SKM-1 treated with dmso at 0.1 percent for 144 hours (cell line): Measurements from ENCODE around the gene TULP4.
A peak's percentile ranks its signal among the peaks of the same experiment; 100 is the strongest.

Experiments
- DNase-seq: peaks from one replicate; lab custom pipeline; 2025; ENCODE audit not compliant: unreplicated experiment; lab: John Stamatoyannopoulos, UW

The TULP4 gene

DNA sequence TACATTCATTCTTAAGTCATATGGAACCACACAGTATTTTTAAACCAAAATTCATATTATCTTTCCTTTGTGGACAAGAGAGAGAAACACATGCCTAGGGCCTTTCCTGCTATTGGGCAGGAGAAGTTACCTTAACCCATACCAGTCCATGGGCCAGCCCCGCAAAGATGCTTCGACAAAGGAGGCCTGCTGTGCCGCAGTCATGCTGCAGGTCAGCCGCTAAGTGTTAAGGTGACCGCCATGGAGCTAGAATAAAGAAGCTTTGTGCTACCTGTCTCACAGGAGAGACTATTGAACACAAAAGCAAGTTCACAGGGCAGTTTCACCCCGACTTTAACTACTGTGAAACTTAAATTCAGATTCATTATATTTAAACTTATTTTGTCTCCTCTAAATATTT, 185.4 kb downstream of the TULP4 start:
- no peak for DNase-seq

GRCh38 chr6:158498362-158498761, 186.1 kb downstream of the TULP4 start:
- no peak for DNase-seq

GRCh38 chr6:158499601-158500000, 187.3 kb downstream of the TULP4 start:
- no peak for DNase-seq

- no peak for DNase-seq
Observed at GRCh38 chr6:158500016-158500735, 187.9 kb downstream of the TULP4 start.

DNA sequence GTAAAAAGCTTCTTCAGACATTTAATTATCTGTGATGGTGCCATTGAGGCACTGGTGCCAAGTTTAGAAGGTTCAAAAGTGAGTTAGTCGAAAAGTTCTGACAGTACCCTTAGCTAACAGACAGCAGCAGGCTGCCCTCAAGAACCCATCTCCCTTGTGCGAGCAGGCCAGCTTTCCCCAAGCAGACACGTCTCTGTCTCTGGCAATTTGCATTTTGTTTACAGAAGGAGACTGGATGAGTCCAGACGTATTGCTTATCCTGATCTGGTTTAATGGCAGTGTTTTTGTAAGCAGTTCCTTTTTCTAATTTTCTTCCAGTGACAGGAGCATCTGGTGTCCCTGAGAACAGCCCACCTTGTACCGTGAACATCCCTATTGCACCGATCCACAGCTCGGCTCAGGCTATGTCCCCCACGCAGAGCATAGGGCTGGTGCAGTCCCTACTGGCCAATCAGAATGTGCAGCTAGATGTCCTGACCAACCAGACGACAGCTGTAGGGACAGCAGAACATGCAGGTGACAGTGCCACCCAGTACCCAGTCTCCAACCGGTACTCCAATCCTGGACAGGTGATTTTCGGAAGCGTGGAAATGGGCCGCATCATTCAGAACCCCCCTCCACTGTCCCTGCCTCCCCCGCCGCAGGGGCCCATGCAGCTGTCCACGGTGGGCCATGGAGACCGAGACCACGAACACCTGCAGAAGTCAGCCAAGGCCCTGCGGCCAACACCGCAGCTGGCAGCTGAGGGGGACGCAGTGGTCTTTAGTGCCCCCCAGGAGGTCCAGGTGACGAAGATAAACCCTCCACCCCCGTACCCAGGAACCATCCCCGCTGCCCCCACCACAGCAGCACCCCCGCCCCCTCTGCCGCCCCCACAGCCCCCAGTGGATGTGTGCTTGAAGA, 189.3 kb downstream of the TULP4 start:
- DNase-seq, result no peak

GRCh38 chr6:158502263-158502950, 190.1 kb downstream of the TULP4 start:
- DNase-seq, result no peak

DNA sequence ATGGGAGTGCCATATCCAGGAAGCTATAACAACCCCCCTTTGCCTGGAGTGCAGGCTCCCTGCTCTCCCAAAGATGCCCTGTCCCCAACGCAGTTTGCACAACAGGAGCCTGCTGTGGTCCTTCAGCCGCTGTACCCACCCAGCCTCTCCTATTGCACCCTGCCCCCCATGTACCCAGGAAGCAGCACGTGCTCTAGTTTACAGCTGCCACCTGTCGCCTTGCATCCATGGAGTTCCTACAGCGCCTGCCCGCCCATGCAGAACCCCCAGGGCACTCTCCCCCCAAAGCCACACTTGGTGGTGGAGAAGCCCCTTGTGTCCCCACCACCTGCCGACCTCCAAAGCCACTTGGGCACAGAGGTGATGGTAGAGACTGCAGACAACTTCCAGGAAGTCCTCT, 191.0 kb downstream of the TULP4 start:
- DNase-seq, result no peak

DNA sequence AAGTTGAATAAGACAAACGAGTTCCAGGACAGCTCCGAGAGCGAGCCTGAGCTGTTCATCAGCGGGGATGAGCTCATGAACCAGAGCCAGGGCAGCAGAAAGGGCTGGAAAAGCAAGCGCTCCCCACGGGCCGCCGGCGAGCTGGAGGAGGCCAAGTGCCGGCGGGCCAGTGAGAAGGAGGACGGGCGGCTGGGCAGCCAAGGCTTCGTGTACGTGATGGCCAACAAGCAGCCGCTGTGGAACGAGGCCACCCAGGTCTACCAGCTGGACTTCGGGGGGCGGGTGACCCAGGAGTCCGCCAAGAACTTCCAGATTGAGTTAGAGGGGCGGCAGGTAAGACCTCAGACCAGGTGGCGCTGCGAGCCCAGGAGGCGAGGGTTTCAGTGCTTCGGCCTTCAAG, 191.6 kb downstream of the TULP4 start:
- no peak for DNase-seq

DNA sequence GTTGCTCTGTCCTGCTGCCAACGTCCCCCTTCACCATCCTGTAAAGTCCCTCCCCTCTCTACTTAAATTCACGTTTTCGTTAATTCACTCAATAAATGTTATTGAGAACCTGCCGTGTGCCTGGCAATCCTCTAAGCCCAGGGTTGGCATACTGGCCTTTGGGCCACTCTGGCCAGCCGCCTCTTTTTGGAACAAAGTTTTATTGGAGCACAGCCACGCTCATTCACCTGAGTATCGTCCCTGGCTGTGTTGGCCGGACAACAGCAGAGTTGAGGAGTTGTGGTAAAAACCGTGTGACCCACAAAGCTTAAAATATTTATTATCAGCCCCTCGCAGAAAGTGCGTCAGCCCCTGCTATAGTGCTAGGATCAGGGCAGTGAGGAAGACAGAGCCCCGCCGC, 192.9 kb downstream of the TULP4 start:
- DNase-seq, result no peak

DNA sequence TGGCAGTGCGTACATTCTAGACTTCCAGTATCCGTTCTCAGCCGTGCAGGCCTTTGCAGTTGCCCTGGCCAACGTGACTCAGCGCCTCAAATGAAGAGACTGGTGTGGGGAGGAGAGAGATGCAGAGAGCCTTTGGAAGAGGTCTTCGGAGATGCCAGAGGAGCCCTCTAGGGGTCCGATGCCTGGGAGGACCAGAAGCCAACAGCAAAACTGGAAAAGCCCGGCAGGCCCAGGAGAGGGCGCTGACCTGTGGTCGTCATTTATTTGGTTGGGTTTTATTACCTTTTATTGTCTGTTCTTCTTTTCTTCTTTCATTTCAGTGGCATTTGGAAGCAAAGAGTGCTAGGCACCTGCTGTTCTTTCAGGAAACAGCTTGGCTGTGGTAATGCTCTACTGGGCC, 194.3 kb downstream of the TULP4 start:
- DNase-seq, result no peak

- no peak for DNase-seq
Observed at GRCh38 chr6:158507174-158507573, 194.9 kb downstream of the TULP4 start.

DNA sequence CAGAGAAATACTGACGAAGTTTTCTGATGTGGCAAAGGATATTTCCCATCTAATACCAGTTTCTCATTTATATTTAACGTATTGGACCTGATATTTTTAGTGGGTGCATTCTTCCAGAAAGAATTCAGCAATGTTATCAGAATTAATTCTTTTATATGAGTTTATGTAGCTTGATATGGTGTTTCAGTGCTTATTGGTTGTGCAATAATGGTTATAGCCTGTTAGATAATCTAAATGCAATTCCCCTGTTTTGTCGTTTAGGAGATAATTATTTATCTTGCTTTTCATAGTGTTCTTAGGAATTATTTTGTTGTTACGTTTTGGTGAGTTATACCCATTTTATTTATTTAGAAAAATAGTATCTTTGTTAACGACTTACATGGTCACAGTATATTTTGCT, 196.2 kb downstream of the TULP4 start:
- DNase-seq, result no peak

GRCh38 chr6:158509465-158509864, 197.2 kb downstream of the TULP4 start:
- no peak for DNase-seq

- no peak for DNase-seq
Observed at GRCh38 chr6:158512809-158513208, 200.5 kb downstream of the TULP4 start.

- no peak for DNase-seq
Observed at GRCh38 chr6:158514176-158514575, 201.9 kb downstream of the TULP4 start.

- no peak for DNase-seq
Observed at GRCh38 chr6:158514991-158515390, 202.7 kb downstream of the TULP4 start.

- no peak for DNase-seq
Observed at GRCh38 chr6:158516098-158516497, 203.8 kb downstream of the TULP4 start.

- DNase-seq, result no peak
Observed at GRCh38 chr6:158517038-158517437, 204.8 kb downstream of the TULP4 start.

DNA sequence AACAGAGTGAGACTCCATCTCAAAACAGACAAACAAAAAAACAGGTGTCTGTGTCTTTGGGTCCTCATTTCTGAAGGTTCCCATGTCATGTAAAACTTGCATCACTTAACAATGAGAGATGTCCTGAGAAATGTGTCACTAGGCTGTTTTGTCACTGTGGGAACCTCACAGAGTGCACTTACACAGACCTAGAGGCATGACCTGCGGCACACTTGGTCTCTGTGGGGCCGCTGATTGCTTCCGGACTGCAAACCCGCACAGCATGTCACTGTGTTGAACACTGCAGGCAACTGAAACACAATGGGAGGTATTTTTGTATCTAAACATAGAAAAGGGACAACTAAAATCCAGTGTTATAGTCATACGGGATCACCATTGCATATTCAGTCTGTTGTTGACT, 205.3 kb downstream of the TULP4 start:
- no peak for DNase-seq

GRCh38 chr6:158518191-158519127, 206.2 kb downstream of the TULP4 start:
- DNase-seq, result peak; percentile 76

GRCh38 chr6:158519300-158519699, 207.0 kb downstream of the TULP4 start:
- no peak for DNase-seq
